A549 (cell line): ENCODE data around the gene SHKBP1. TPM values are rescaled to one million over a fixed set of nuclear protein-coding genes. Genes with fewer than 3 reads are reported as not detected.

Experiments
- ATAC-seq, 2 experiments: fragments of 200-7000 bp in 1 of 2; fragments of >200 bp in 1 of 2; cut with Nextera tagmentation in 1 of 2; cut with Tn5 transposase in 1 of 2; 3 replicates each; pipeline versions ENCODE4 v1.8.0 to v1.9.1; 2018 to 2020; ENCODE audit warnings: mild to moderate bottlenecking in 1 of 2, moderate library complexity in 1 of 2
- CTCF ChIA-PET: fragments of 300-600 bp; sonication (Branson Sonifier 250); formaldehyde crosslinking; extraction: SDS; loops from one replicate; lab custom pipeline; 2021; ENCODE audit warnings: antibody characterized with exemption, inconsistent platforms; lab: Yijun Ruan, JAX
- POLR2A ChIA-PET: fragments of 350-600 bp; formaldehyde crosslinking; extraction: SDS; loops from one replicate; lab custom pipeline; 2021; ENCODE audit warnings: antibody characterized with exemption, inconsistent platforms; lab: Yijun Ruan, JAX
- DNase-seq, 2 experiments: peaks; one replicate each; pipeline versions ENCODE4 v3.0.0 to v3.0.0-alpha.2; 2011 to 2016; ENCODE audit warnings: low read depth in 1 of 2, low spot score in 1 of 2
- FAIRE-seq: peaks from 2 replicates; lab custom pipeline; 2011; peaks lifted over from hg19 to GRCh38; lab: Jason Lieb, UNC
- H3K27ac ChIP-seq, 2 experiments: fragments of >200 bp; sonication (Bioruptor Twin); formaldehyde crosslinking; 3 replicates each; pipeline ENCODE4 v1.5.1; 2016 to 2017
- H3K4me1 ChIP-seq: fragments of >200 bp; sonication (Bioruptor Twin); formaldehyde crosslinking; 3 replicates; pipeline ENCODE4 v1.6.1; 2016
- H3K4me2 ChIP-seq: fragments of >200 bp; sonication (Bioruptor Twin); formaldehyde crosslinking; 3 replicates; pipeline ENCODE4 v1.6.1; 2016
- H3K4me3 ChIP-seq: fragments of >200 bp; sonication (Bioruptor Twin); formaldehyde crosslinking; 3 replicates; pipeline ENCODE4 v1.5.1; 2016
- H3K9me3 ChIP-seq: fragments of >200 bp; sonication (Bioruptor Twin); formaldehyde crosslinking; 3 replicates; pipeline ENCODE4 v1.6.1; 2016
- ATOH8 ChIP-seq: fragments of 250-450 bp; sonication (Bioruptor Pico); IDR thresholded peaks from 2 replicates; pipeline ENCODE4 v1.5.0; 2020; ENCODE audit warnings: low read depth, mild to moderate bottlenecking, moderate library complexity
- CEBPB ChIP-seq, 2 experiments: fragments of >200 bp in 1 of 2; sonication (Bioruptor Twin) in 1 of 2; formaldehyde crosslinking in 1 of 2; IDR thresholded peaks; 2 replicates each; pipeline ENCODE4 v1.6.1; 2012 to 2016
- CHD2 ChIP-seq: fragments of 150-350 bp; IDR thresholded peaks from 2 replicates; pipeline ENCODE4 v1.6.1; 2014; ENCODE audit warnings: low read length; ENCODE audit not compliant: partially characterized antibody
- ESRRA ChIP-seq: fragments of 150-350 bp; IDR thresholded peaks from 2 replicates; pipeline ENCODE4 v1.6.1; 2014; ENCODE audit warnings: mild to moderate bottlenecking, low read length, borderline replicate concordance
- FOXS1 ChIP-seq: fragments of 250-450 bp; sonication (Bioruptor Pico); IDR thresholded peaks from 2 replicates; pipeline ENCODE4 v1.5.0; 2020; ENCODE audit warnings: mild to moderate bottlenecking, moderate library complexity
- GATA3 ChIP-seq: IDR thresholded peaks from 2 replicates; pipeline ENCODE4 v1.6.1; 2012; ENCODE audit warnings: borderline replicate concordance
- HES2 ChIP-seq: fragments of >200 bp; sonication (Bioruptor Twin); formaldehyde crosslinking; IDR thresholded peaks from 2 replicates; pipeline ENCODE4 v1.6.1; 2016
- HOXB5 ChIP-seq: fragments of 250-450 bp; sonication (Bioruptor Pico); IDR thresholded peaks from 2 replicates; pipeline ENCODE4 v1.5.0; 2020; ENCODE audit warnings: mild to moderate bottlenecking, moderate library complexity
- JUN ChIP-seq, 2 experiments: fragments of >200 bp; sonication (Bioruptor Twin); formaldehyde crosslinking; IDR thresholded peaks; 2 replicates in 1 of 2; 3 replicates in 1 of 2; pipeline ENCODE4 v1.6.1; 2016 to 2017
- MAX ChIP-seq: IDR thresholded peaks from 2 replicates; pipeline ENCODE4 v1.6.1; 2012
- MYC ChIP-seq: IDR thresholded peaks from 2 replicates; pipeline ENCODE4 v1.6.1; 2012; ENCODE audit warnings: mild to moderate bottlenecking, inconsistent platforms, low read length, improper control_type of control experiment, borderline replicate concordance
- NPAS2 ChIP-seq: fragments of 250-450 bp; sonication (Bioruptor Pico); IDR thresholded peaks from 2 replicates; pipeline ENCODE4 v1.8.0; 2022; ENCODE audit warnings: mild to moderate bottlenecking, moderate library complexity, borderline replicate concordance
- PBX3 ChIP-seq: IDR thresholded peaks from 2 replicates; pipeline ENCODE4 v1.6.1; 2012
- PHF8 ChIP-seq: fragments of 200-600 bp; sonication (generic); IDR thresholded peaks from 2 replicates; pipeline ENCODE4 v1.6.1; 2016; ENCODE audit warnings: low read depth, mild to moderate bottlenecking, antibody characterized with exemption, moderate library complexity, borderline replicate concordance
- POLR2A ChIP-seq: IDR thresholded peaks from 2 replicates; pipeline ENCODE4 v1.6.1; 2012; ENCODE audit warnings: mild to moderate bottlenecking, low read length
- POLR2AphosphoS2 ChIP-seq: conservative IDR thresholded peaks from 2 replicates; pipeline ENCODE4 v1.6.1; 2012; ENCODE audit warnings: low read length, improper control_type of control experiment, inconsistent platforms
- REST ChIP-seq: fragments of 200-600 bp; sonication (generic); IDR thresholded peaks from 2 replicates; pipeline ENCODE4 v1.6.1; 2016; ENCODE audit warnings: antibody characterized with exemption, mild to moderate bottlenecking, moderate library complexity
- RFX5 ChIP-seq: fragments of 450-650 bp; IDR thresholded peaks from 2 replicates; pipeline ENCODE4 v1.7.1; 2014; ENCODE audit warnings: antibody characterized with exemption, mild to moderate bottlenecking, moderate library complexity
- ZFP36 ChIP-seq: fragments of 450-650 bp; IDR thresholded peaks from 2 replicates; pipeline ENCODE4 v1.6.1; 2014; ENCODE audit warnings: borderline replicate concordance; ENCODE audit not compliant: partially characterized antibody
- ZNF302 ChIP-seq: fragments of 250-450 bp; sonication (Bioruptor Pico); IDR thresholded peaks from 2 replicates; pipeline ENCODE4 v1.9.0; 2021; ENCODE audit warnings: inconsistent platforms, mild to moderate bottlenecking, moderate library complexity
- WGBS: methylation state at CpG from one replicate; pipeline ENCODE4 v1.1.6; 2017; ENCODE audit errors: missing lambda C conversion rate; 5-methylcytosine and 5-hydroxymethylcytosine counted together
- polyA minus RNA-seq: library from RNA; depleted of rRNA, polyadenylated mRNA; stranded (reverse); fragments of >200 nt; gene quantifications from 2 replicates; pipeline ENCODE4 v1.2.3, GENCODE V29; 2011; rRNA and poly(A)+ RNA removed
- polyA plus RNA-seq, 4 experiments: library from polyadenylated mRNA; depleted of rRNA in 3 of 4; stranded (reverse); fragments of >200 nt; fragmentation: RNase III in 1 of 4; extraction: RNeasy Plus Mini Kit Qiagen cat#74134 plus additional on column Dnase treatment in 1 of 4; gene quantifications; 2 replicates in 3 of 4; 3 replicates in 1 of 4; pipeline ENCODE4 v1.2.3, GENCODE V29; 2011 to 2017
- TF ChIP-seq, protein P1 (sequence below): fragments of >200 bp; sonication (Bioruptor Twin); formaldehyde crosslinking; IDR thresholded peaks from 3 replicates; pipeline ENCODE4 v1.6.1; 2016
- TF ChIP-seq, protein P2 (sequence below): fragments of 250-450 bp; sonication (Bioruptor Pico); IDR thresholded peaks from 2 replicates; pipeline ENCODE4 v1.5.0; 2021; ENCODE audit warnings: mild to moderate bottlenecking, moderate library complexity, borderline replicate concordance

SHKBP1 gene, protein sequence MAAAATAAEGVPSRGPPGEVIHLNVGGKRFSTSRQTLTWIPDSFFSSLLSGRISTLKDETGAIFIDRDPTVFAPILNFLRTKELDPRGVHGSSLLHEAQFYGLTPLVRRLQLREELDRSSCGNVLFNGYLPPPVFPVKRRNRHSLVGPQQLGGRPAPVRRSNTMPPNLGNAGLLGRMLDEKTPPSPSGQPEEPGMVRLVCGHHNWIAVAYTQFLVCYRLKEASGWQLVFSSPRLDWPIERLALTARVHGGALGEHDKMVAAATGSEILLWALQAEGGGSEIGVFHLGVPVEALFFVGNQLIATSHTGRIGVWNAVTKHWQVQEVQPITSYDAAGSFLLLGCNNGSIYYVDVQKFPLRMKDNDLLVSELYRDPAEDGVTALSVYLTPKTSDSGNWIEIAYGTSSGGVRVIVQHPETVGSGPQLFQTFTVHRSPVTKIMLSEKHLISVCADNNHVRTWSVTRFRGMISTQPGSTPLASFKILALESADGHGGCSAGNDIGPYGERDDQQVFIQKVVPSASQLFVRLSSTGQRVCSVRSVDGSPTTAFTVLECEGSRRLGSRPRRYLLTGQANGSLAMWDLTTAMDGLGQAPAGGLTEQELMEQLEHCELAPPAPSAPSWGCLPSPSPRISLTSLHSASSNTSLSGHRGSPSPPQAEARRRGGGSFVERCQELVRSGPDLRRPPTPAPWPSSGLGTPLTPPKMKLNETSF
- polyA plus RNA-seq (2011; rRNA removed) (75.2 and 79.7 TPM in 2 replicates), polyA plus RNA-seq (2017; fragmentation: RNase III; extraction: RNeasy Plus Mini Kit Qiagen cat#74134 plus additional on column Dnase treatment) (94.9 to 128 TPM (median 123 TPM) in 3 replicates), polyA minus RNA-seq (133 and 167 TPM in 2 replicates)
- 163 and 237 TPM in 2 replicates for polyA plus RNA-seq (2012; cell fraction: cytosol; rRNA removed)
- polyA plus RNA-seq (2012; cell fraction: nucleus; rRNA removed), result 317 and 432 TPM in 2 replicates

- DNase-seq, result peak; percentile 99 to 100
- ATAC-seq, result peak; percentile 94 to 99
- Histone ChIP-seq H3K4me2 (peak within 1 kb of the TSS; percentile 84), H3K4me3 (peak within 1 kb of the TSS; percentile 65), H3K4me1 (peaks cover 15% of the 10 kb centered on the region), H3K9me3 (no peaks in the 10 kb centered on the region), H3K27ac (peak within 1 kb of the TSS; percentile 85 to 91)
- peak; percentile 99 for FAIRE-seq
- CTCF ChIA-PET, result interaction anchor here (0.6 to 58.9 kb wide), 8 partner anchors 18 to 1085 kb away, joined by 3 to 2247 read pairs (median 200); partner anchors contain the start of gene LTBP4
- POLR2A ChIA-PET, result no interaction called here
- 2% methylated on average over 43 of the region's 55 CpGs for WGBS
- TF ChIP-seq CHD2 (peak; percentile 39), CEBPB (IDR thresholded peaks at IDR 0.05) (no peak), PHF8 (peak; percentile 83), MYC (no peak), JUN (IDR thresholded peaks at IDR 0.05) (peak in 1 of 2 experiments; percentile 82; a peak in 3 of 5 replicates), ZFP36 (no peak), PBX3 (peak; percentile 100), HOXB5 (CRISPR knock-in tag) (no peak), POLR2A (peak; percentile 45), NPAS2 (CRISPR knock-in tag) (no peak), MAX (peak; percentile 68), ZNF302 (CRISPR knock-in tag) (no peak), REST (peak; percentile 46), ATOH8 (CRISPR knock-in tag) (no peak), GATA3 (peak; percentile 36; the same call in 1 of the 2 replicates), ESRRA (0 out of 2 replicates have a peak, but pooled peaks have one; percentile 5), POLR2AphosphoS2 (no peak), HES2 (no peak), FOXS1 (CRISPR knock-in tag) (no peak), RFX5 (peak; percentile 42; the same call in 1 of the 2 replicates)
- TF ChIP-seq, protein P1, sequence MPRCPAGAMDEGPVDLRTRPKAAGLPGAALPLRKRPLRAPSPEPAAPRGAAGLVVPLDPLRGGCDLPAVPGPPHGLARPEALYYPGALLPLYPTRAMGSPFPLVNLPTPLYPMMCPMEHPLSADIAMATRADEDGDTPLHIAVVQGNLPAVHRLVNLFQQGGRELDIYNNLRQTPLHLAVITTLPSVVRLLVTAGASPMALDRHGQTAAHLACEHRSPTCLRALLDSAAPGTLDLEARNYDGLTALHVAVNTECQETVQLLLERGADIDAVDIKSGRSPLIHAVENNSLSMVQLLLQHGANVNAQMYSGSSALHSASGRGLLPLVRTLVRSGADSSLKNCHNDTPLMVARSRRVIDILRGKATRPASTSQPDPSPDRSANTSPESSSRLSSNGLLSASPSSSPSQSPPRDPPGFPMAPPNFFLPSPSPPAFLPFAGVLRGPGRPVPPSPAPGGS, result 0 out of 3 replicates have a peak, but pooled peaks have one; percentile 64
- TF ChIP-seq, protein P2, sequence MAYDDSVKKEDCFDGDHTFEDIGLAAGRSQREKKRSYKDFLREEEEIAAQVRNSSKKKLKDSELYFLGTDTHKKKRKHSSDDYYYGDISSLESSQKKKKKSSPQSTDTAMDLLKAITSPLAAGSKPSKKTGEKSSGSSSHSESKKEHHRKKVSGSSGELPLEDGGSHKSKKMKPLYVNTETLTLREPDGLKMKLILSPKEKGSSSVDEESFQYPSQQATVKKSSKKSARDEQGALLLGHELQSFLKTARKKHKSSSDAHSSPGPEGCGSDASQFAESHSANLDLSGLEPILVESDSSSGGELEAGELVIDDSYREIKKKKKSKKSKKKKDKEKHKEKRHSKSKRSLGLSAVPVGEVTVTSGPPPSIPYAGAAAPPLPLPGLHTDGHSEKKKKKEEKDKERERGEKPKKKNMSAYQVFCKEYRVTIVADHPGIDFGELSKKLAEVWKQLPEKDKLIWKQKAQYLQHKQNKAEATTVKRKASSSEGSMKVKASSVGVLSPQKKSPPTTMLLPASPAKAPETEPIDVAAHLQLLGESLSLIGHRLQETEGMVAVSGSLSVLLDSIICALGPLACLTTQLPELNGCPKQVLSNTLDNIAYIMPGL (CRISPR knock-in tag), result 0 out of 2 replicates have a peak, but pooled peaks have one; percentile 55
- TF ChIP-seq, all 56 proteins: peak for 12
These were observed at the start of gene SHKBP1 for GRCh38 chr19:40576585-40577451. Gene SHKBP1 (plus strand): TSS chr19:40576873. CDS start chr19:40576900, 27 bp downstream.
